Omental fat pad (tissue), 4 donors: ENCODE data around the gene GOLGA6L10. TPM values are rescaled to one million over a fixed set of nuclear protein-coding genes. Genes with fewer than 3 reads are reported as not detected.
"Not testable (repeated sequence)": the region's sequence is repeated elsewhere in the genome, so short reads cannot be mapped to it uniquely, and the experiment has no call there.

Source experiments
- ATAC-seq: fragments of 150-250 bp; one replicate; pipeline ENCODE4 v1.9.1; 2016; ENCODE audit warnings: mild to moderate bottlenecking, moderate library complexity; ENCODE audit not compliant: low FRiP score
- DNase-seq: peaks from one replicate; pipeline ENCODE4 v3.0.0-alpha.2; 2019; ENCODE audit warnings: low spot score
- CTCF ChIP-seq, 3 donors: fragments of 450-650 bp; IDR thresholded peaks; one replicate each; pipeline ENCODE4 v1.5.1; 2016 to 2017; ENCODE audit warnings: antibody characterized with exemption in 3 of 3, mild to moderate bottlenecking in 3 of 3, moderate library complexity in 2 of 3
- total RNA-seq, 4 donors: library from RNA; depleted of rRNA; stranded (reverse); fragments of >200 nt; gene quantifications; one replicate each; pipeline ENCODE4 v1.1.0, GENCODE V29; 2016

Gene GOLGA6L10
- 1 to 10 TPM in 2 of 4 donors, under 1 TPM in 2; 0.56 to 1.3 (median 0.87) TPM for total RNA-seq

- not testable (repeated sequence) for ATAC-seq
These were observed at the start of gene GOLGA6L10 for GRCh38 chr15:82349375-82349774. TSS of gene GOLGA6L10 (minus strand) at chr15:82349475. CDS start at chr15:82349375, 100 bp downstream.

GRCh38 chr15:82398785-82399184, 49.5 kb upstream of the GOLGA6L10 start:
- no peak for TF ChIP-seq CTCF (IDR thresholded peaks at IDR 0.05)
- DNase-seq (no peak), ATAC-seq (no peak)

More at GRCh38 chr15:82349375-82349774, at the start of gene GOLGA6L10:
- DNase-seq, result not testable (repeated sequence)

- TF ChIP-seq CTCF (IDR thresholded peaks at IDR 0.05), result no peak
- ATAC-seq (no peak), DNase-seq (no peak)
These were observed 48.5 kb upstream of the GOLGA6L10 start for GRCh38 chr15:82397817-82398216.

- not testable (repeated sequence) for ATAC-seq, DNase-seq
These were observed 46.5 kb upstream of the GOLGA6L10 start for GRCh38 chr15:82395788-82396187.

GRCh38 chr15:82393671-82394070, 44.4 kb upstream of the GOLGA6L10 start:
- TF ChIP-seq CTCF (IDR thresholded peaks at IDR 0.05), result no peak

GRCh38 chr15:82392077-82392476, 42.8 kb upstream of the GOLGA6L10 start:
- ATAC-seq, DNase-seq: not testable (repeated sequence)

More at GRCh38 chr15:82393671-82394070, 44.4 kb upstream of the GOLGA6L10 start:
- no peak for ATAC-seq
- no peak for DNase-seq

- not testable (repeated sequence) for ATAC-seq, DNase-seq
These were observed 40.9 kb upstream of the GOLGA6L10 start for GRCh38 chr15:82390152-82390551.

- DNase-seq, ATAC-seq: not testable (repeated sequence)
These were observed 37.9 kb upstream of the GOLGA6L10 start for GRCh38 chr15:82387209-82387608.

- not testable (repeated sequence) for ATAC-seq, DNase-seq
These were observed 32.2 kb upstream of the GOLGA6L10 start for GRCh38 chr15:82381330-82381955.

- DNase-seq, ATAC-seq: not testable (repeated sequence)
These were observed 30.3 kb upstream of the GOLGA6L10 start for GRCh38 chr15:82379552-82379951.

- ATAC-seq, DNase-seq: not testable (repeated sequence)
These were observed 24.4 kb upstream of the GOLGA6L10 start for GRCh38 chr15:82373661-82374060.
